ENCODE results near the gene HOATZ. TPM values are rescaled to one million over a fixed set of nuclear protein-coding genes. Genes with fewer than 3 reads are reported as not detected.

Gene HOATZ
- total RNA-seq, 1 donor from 2014 or later = not detected

DNA sequence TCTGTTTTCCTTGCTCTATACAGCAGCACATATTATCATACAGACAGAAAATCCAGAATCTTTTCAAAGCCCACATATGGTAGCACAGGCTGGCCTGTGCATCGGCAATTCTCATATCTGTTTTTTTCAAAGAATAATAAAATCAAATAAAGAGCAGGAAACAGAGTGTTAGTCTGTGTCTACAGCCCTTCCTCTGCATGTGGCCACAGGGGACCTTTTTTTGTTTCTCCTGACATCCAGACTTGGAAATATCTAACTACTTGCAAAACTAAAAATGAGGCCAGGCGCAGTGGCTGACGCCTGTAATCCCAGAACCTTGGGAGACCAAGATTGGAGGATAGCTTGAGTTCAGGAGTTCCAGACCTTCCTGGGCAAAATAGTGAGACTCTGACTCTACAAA lies 46.2 kb downstream of the HOATZ start:
- TF ChIP-seq, protein P1, sequence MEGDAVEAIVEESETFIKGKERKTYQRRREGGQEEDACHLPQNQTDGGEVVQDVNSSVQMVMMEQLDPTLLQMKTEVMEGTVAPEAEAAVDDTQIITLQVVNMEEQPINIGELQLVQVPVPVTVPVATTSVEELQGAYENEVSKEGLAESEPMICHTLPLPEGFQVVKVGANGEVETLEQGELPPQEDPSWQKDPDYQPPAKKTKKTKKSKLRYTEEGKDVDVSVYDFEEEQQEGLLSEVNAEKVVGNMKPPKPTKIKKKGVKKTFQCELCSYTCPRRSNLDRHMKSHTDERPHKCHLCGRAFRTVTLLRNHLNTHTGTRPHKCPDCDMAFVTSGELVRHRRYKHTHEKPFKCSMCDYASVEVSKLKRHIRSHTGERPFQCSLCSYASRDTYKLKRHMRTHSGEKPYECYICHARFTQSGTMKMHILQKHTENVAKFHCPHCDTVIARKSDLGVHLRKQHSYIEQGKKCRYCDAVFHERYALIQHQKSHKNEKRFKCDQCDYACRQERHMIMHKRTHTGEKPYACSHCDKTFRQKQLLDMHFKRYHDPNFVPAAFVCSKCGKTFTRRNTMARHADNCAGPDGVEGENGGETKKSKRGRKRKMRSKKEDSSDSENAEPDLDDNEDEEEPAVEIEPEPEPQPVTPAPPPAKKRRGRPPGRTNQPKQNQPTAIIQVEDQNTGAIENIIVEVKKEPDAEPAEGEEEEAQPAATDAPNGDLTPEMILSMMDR (IDR thresholded peaks at IDR 0.05) = no peak
- intact Hi-C loops (cut with micrococcal nuclease) = loop anchor here (5.0 kb wide), 1 partner anchor 278 kb away; no protein-coding TSS in a partner anchor
- Mint-ChIP-seq H3K9me3 (peaks cover 5% of the 10 kb centered on the region), H3K27ac (no peak overlapping the region), H3K27me3 (peaks cover 7% of the 10 kb centered on the region), H3K4me3 (no peak overlapping the region), H3K4me1 (no peaks in the 10 kb centered on the region), H3K36me3 (ENCODE audit: low read depth) (no peaks in the 10 kb centered on the region)
- POLR2A ChIA-PET = no interaction called here
- DNase-seq (no peak), ATAC-seq (ENCODE audit: low read depth) (no peak)
- CTCF ChIA-PET = interaction anchor here (1.7 to 4.4 kb wide), 3 partner anchors 216 to 282 kb away, joined by 6 to 16 read pairs (median 8); no protein-coding TSS in a partner anchor

DNA sequence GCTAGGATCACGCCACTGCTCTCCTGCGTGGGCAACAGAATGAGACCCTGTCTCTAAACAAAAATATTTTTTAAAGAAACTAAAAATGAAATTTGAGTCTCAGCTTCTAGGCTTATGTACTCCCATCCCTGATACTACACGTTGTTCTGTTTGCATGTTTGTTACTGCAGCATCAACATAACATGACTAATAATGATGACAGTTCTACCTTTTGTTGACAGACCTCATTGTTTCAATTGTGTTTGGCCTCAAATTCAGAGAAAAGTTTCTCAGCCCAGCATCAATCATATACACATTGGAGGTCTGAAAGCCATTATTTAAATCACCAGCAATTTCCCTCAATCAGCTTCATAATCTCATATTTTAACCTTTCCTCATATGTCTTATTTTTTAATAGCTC lies 46.7 kb downstream of the HOATZ start:
- DNase-seq (no peak), ATAC-seq (ENCODE audit: low read depth) (no peak)
- POLR2A ChIA-PET = no interaction called here
- Mint-ChIP-seq H3K9me3 (peaks cover 5% of the 10 kb centered on the region), H3K4me3 (no peak overlapping the region), H3K27me3 (peaks cover 7% of the 10 kb centered on the region), H3K36me3 (ENCODE audit: low read depth) (no peaks in the 10 kb centered on the region), H3K4me1 (no peaks in the 10 kb centered on the region), H3K27ac (no peak overlapping the region)
- TF ChIP-seq, protein P1 (IDR thresholded peaks at IDR 0.05) = no peak
- CTCF ChIA-PET = interaction anchor here (2.0 to 4.4 kb wide), 2 partner anchors 216 to 281 kb away, joined by 6 to 16 read pairs; no protein-coding TSS in a partner anchor
- intact Hi-C loops (cut with micrococcal nuclease) = loop anchor here (5.0 kb wide), 1 partner anchor 279 kb away; no protein-coding TSS in a partner anchor

GRCh38 chr11:111561791-111562325 lies 47.3 kb downstream of the HOATZ start:
- no peak overlapping the region for H3K27ac Mint-ChIP-seq
- H3K36me3 Mint-ChIP-seq (ENCODE audit: low read depth) = no peaks in the 10 kb centered on the region
- ATAC-seq (ENCODE audit: low read depth) (no peak), DNase-seq (no peak)
- ChIA-PET POLR2A (no interaction called here), CTCF (interaction anchor here (1.5 to 4.4 kb wide), 3 partner anchors 215 to 280 kb away, joined by 3 to 16 read pairs (median 6); no protein-coding TSS in a partner anchor)
- TF ChIP-seq, protein P1 (IDR thresholded peaks at IDR 0.05) = no peak
- H3K27me3 Mint-ChIP-seq = peaks cover 6% of the 10 kb centered on the region
- intact Hi-C loops (cut with micrococcal nuclease) = loop anchor here (5.0 kb wide), 1 partner anchor 280 kb away; no protein-coding TSS in a partner anchor
- H3K4me1 Mint-ChIP-seq = no peaks in the 10 kb centered on the region
- H3K9me3 Mint-ChIP-seq = peaks cover under 1% of the 10 kb centered on the region
- H3K4me3 Mint-ChIP-seq = no peak overlapping the region

DNA sequence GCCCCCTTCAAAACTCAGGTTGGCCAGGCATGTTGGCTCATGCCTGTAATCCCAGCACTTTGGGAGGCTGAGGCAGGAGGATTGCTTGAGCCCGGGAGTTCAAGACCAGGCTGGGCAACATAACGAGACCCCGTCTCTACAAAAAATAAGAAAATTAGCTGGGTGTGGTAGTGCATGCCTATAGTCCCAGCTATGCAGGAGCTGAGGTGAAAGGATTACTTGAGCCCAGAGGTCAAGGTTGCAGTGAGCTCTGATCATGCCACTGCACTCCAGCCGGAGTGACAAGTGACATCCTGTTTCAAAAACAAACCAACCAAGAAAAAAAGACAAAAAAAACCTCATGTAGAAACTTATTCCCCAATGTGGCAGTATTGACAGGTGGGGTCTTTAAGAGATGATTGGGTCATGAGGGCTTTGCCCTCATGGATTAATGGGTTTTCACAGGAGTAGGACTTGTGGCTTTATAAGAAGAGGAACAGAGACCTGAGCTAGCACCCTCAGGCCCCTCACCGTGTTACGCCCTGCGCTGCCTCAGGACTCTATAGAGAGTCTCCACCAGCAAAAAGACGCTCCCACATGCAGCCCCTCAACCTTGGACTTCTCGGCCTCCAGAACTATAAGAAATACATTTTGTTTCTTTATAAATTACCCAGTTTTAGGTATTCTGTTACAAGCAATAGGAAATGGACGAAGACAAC lies 48.3 kb downstream of the HOATZ start:
- ChIA-PET POLR2A (no interaction called here), CTCF (interaction anchor here (1.1 to 4.4 kb wide), 5 partner anchors 27 to 279 kb away, joined by 3 to 16 read pairs (median 3); no protein-coding TSS in a partner anchor)
- DNase-seq = no peak
- Mint-ChIP-seq H3K27me3 (peaks cover 5% of the 10 kb centered on the region), H3K9me3 (no peaks in the 10 kb centered on the region), H3K27ac (no peak overlapping the region), H3K36me3 (ENCODE audit: low read depth) (no peaks in the 10 kb centered on the region), H3K4me1 (no peaks in the 10 kb centered on the region), H3K4me3 (no peak overlapping the region)
- intact Hi-C loops (cut with micrococcal nuclease) = loop anchor here (5.0 kb wide), 1 partner anchor 281 kb away; no protein-coding TSS in a partner anchor
- TF ChIP-seq, protein P1 (IDR thresholded peaks at IDR 0.05) = no peak
- ATAC-seq (ENCODE audit: low read depth) = no peak

- Mint-ChIP-seq H3K36me3 (ENCODE audit: low read depth) (no peaks in the 10 kb centered on the region), H3K27ac (no peak overlapping the region), H3K27me3 (peaks cover 2% of the 10 kb centered on the region), H3K4me3 (no peak overlapping the region), H3K9me3 (no peaks in the 10 kb centered on the region), H3K4me1 (no peaks in the 10 kb centered on the region)
- ChIA-PET CTCF (interaction anchor here (1.1 to 4.5 kb wide), 5 partner anchors 212 to 277 kb away, joined by 3 to 35 read pairs (median 11); no protein-coding TSS in a partner anchor), POLR2A (no interaction called here)
- no peak for DNase-seq
- intact Hi-C loops (cut with micrococcal nuclease) = loop anchor here (1.0 kb wide), 3 partner anchors 21 to 276 kb away; no protein-coding TSS in a partner anchor
- peak; percentile 28 for ATAC-seq (ENCODE audit: low read depth)
- TF ChIP-seq, protein P1 (IDR thresholded peaks at IDR 0.05) = peak; percentile 40
These were observed 50.6 kb downstream of the HOATZ start for GRCh38 chr11:111565114-111565720.
